ENCODE results near the gene IRS1.

Gene IRS1

GRCh38 chr2:226767056-226767813 lies 32.4 kb downstream of the IRS1 start:
- H3K27me3 ChIP-seq (ENCODE audit: control insufficient read depth in 1 of 2, insufficient read depth in 2 of 2, low read length in 2 of 2), result no peaks in the 10 kb centered on the region
- H3K36me3 ChIP-seq (ENCODE audit: insufficient read depth, low read length), result no peaks in the 10 kb centered on the region
- no peaks in the 10 kb centered on the region for H3K9me3 ChIP-seq (ENCODE audit: low read length)
- H3K27ac ChIP-seq (ENCODE audit: low read depth, low read length), result no peak overlapping the region
- H3K4me1 ChIP-seq (ENCODE audit: insufficient read depth, low read length), result peaks cover 47% of the 10 kb centered on the region
- no peak overlapping the region for H3K9ac ChIP-seq (ENCODE audit: low read length)
- H3K4me3 ChIP-seq (ENCODE audit: low read depth in 1 of 2, low read length in 2 of 2), result no peak overlapping the region

- no peak overlapping the region for H3K4me3 ChIP-seq (ENCODE audit: low read depth in 1 of 2, low read length in 2 of 2)
- no peaks in the 10 kb centered on the region for H3K27me3 ChIP-seq (ENCODE audit: control insufficient read depth in 1 of 2, insufficient read depth in 2 of 2, low read length in 2 of 2)
- no peaks in the 10 kb centered on the region for H3K9me3 ChIP-seq (ENCODE audit: low read length)
- no peaks in the 10 kb centered on the region for H3K36me3 ChIP-seq (ENCODE audit: insufficient read depth, low read length)
- no peak overlapping the region for H3K27ac ChIP-seq (ENCODE audit: low read depth, low read length)
- no peak overlapping the region for H3K9ac ChIP-seq (ENCODE audit: low read length)
- peaks cover 44% of the 10 kb centered on the region for H3K4me1 ChIP-seq (ENCODE audit: insufficient read depth, low read length)
Observed at GRCh38 chr2:226766352-226767055, 33.1 kb downstream of the IRS1 start.

GRCh38 chr2:226763320-226763719 lies 36.3 kb downstream of the IRS1 start:
- no peaks in the 10 kb centered on the region for H3K36me3 ChIP-seq (ENCODE audit: insufficient read depth, low read length)
- no peaks in the 10 kb centered on the region for H3K9me3 ChIP-seq (ENCODE audit: low read length)
- no peaks in the 10 kb centered on the region for H3K27me3 ChIP-seq (ENCODE audit: control insufficient read depth in 1 of 2, insufficient read depth in 2 of 2, low read length in 2 of 2)
- no peak overlapping the region for H3K4me3 ChIP-seq (ENCODE audit: low read depth in 1 of 2, low read length in 2 of 2)
- H3K27ac ChIP-seq (ENCODE audit: low read depth, low read length), result no peak overlapping the region
- H3K9ac ChIP-seq (ENCODE audit: low read length), result no peak overlapping the region
- peaks cover 60% of the 10 kb centered on the region for H3K4me1 ChIP-seq (ENCODE audit: insufficient read depth, low read length)

GRCh38 chr2:226761195-226761583 lies 38.4 kb downstream of the IRS1 start:
- H3K36me3 ChIP-seq (ENCODE audit: insufficient read depth, low read length), result no peaks in the 10 kb centered on the region
- H3K9ac ChIP-seq (ENCODE audit: low read length), result no peak overlapping the region
- no peak overlapping the region for H3K27ac ChIP-seq (ENCODE audit: low read depth, low read length)
- no peak overlapping the region for H3K4me3 ChIP-seq (ENCODE audit: low read depth in 1 of 2, low read length in 2 of 2)
- no peaks in the 10 kb centered on the region for H3K9me3 ChIP-seq (ENCODE audit: low read length)
- H3K4me1 ChIP-seq (ENCODE audit: insufficient read depth, low read length), result peaks cover 48% of the 10 kb centered on the region
- H3K27me3 ChIP-seq (ENCODE audit: control insufficient read depth in 1 of 2, insufficient read depth in 2 of 2, low read length in 2 of 2), result no peaks in the 10 kb centered on the region

- Histone ChIP-seq H3K4me1 (ENCODE audit: insufficient read depth, low read length) (peaks cover 54% of the 10 kb centered on the region), H3K36me3 (ENCODE audit: insufficient read depth, low read length) (no peaks in the 10 kb centered on the region), H3K27ac (ENCODE audit: low read depth, low read length) (no peak overlapping the region), H3K27me3 (ENCODE audit: control insufficient read depth in 1 of 2, insufficient read depth in 2 of 2, low read length in 2 of 2) (no peaks in the 10 kb centered on the region), H3K4me3 (ENCODE audit: low read depth in 1 of 2, low read length in 2 of 2) (no peak overlapping the region), H3K9me3 (ENCODE audit: low read length) (no peaks in the 10 kb centered on the region), H3K9ac (ENCODE audit: low read length) (no peak overlapping the region)
Observed at GRCh38 chr2:226760412-226761194, 39.0 kb downstream of the IRS1 start.

GRCh38 chr2:226759768-226760167 lies 39.9 kb downstream of the IRS1 start:
- Histone ChIP-seq H3K4me3 (ENCODE audit: low read depth in 1 of 2, low read length in 2 of 2) (no peak overlapping the region), H3K4me1 (ENCODE audit: insufficient read depth, low read length) (peaks cover 63% of the 10 kb centered on the region), H3K27me3 (ENCODE audit: control insufficient read depth in 1 of 2, insufficient read depth in 2 of 2, low read length in 2 of 2) (no peaks in the 10 kb centered on the region), H3K27ac (ENCODE audit: low read depth, low read length) (no peak overlapping the region), H3K9me3 (ENCODE audit: low read length) (no peaks in the 10 kb centered on the region), H3K36me3 (ENCODE audit: insufficient read depth, low read length) (no peaks in the 10 kb centered on the region), H3K9ac (ENCODE audit: low read length) (no peak overlapping the region)

GRCh38 chr2:226758921-226759640 lies 40.5 kb downstream of the IRS1 start:
- H3K4me1 ChIP-seq (ENCODE audit: insufficient read depth, low read length), result peaks cover 69% of the 10 kb centered on the region

GRCh38 chr2:226756131-226756530 lies 43.5 kb downstream of the IRS1 start:
- no peak overlapping the region for H3K27ac ChIP-seq (ENCODE audit: low read depth, low read length)
- H3K27me3 ChIP-seq (ENCODE audit: control insufficient read depth in 1 of 2, insufficient read depth in 2 of 2, low read length in 2 of 2), result no peaks in the 10 kb centered on the region
- no peaks in the 10 kb centered on the region for H3K9me3 ChIP-seq (ENCODE audit: low read length)
- H3K36me3 ChIP-seq (ENCODE audit: insufficient read depth, low read length), result no peaks in the 10 kb centered on the region
- peaks cover 70% of the 10 kb centered on the region for H3K4me1 ChIP-seq (ENCODE audit: insufficient read depth, low read length)
- no peak overlapping the region for H3K4me3 ChIP-seq (ENCODE audit: low read depth in 1 of 2, low read length in 2 of 2)
- no peak overlapping the region for H3K9ac ChIP-seq (ENCODE audit: low read length)

More at GRCh38 chr2:226758921-226759640, 40.5 kb downstream of the IRS1 start:
- Histone ChIP-seq H3K9me3 (ENCODE audit: low read length) (no peaks in the 10 kb centered on the region), H3K9ac (ENCODE audit: low read length) (no peak overlapping the region), H3K27ac (ENCODE audit: low read depth, low read length) (peak overlapping the region; percentile 12), H3K4me3 (ENCODE audit: low read depth in 1 of 2, low read length in 2 of 2) (no peak overlapping the region), H3K36me3 (ENCODE audit: insufficient read depth, low read length) (no peaks in the 10 kb centered on the region), H3K27me3 (ENCODE audit: control insufficient read depth in 1 of 2, insufficient read depth in 2 of 2, low read length in 2 of 2) (no peaks in the 10 kb centered on the region)

- Histone ChIP-seq H3K36me3 (ENCODE audit: insufficient read depth, low read length) (no peaks in the 10 kb centered on the region), H3K4me3 (ENCODE audit: low read depth in 1 of 2, low read length in 2 of 2) (no peak overlapping the region), H3K4me1 (ENCODE audit: insufficient read depth, low read length) (peaks cover 65% of the 10 kb centered on the region), H3K9me3 (ENCODE audit: low read length) (no peaks in the 10 kb centered on the region), H3K27ac (ENCODE audit: low read depth, low read length) (peak overlapping the region; percentile 59), H3K27me3 (ENCODE audit: control insufficient read depth in 1 of 2, insufficient read depth in 2 of 2, low read length in 2 of 2) (no peaks in the 10 kb centered on the region), H3K9ac (ENCODE audit: low read length) (no peak overlapping the region)
Observed at GRCh38 chr2:226755631-226756030, 44.0 kb downstream of the IRS1 start.

GRCh38 chr2:226754821-226755604 lies 44.6 kb downstream of the IRS1 start:
- no peaks in the 10 kb centered on the region for H3K9me3 ChIP-seq (ENCODE audit: low read length)
- no peak overlapping the region for H3K4me3 ChIP-seq (ENCODE audit: low read depth in 1 of 2, low read length in 2 of 2)
- H3K4me1 ChIP-seq (ENCODE audit: insufficient read depth, low read length), result peaks cover 59% of the 10 kb centered on the region
- H3K27me3 ChIP-seq (ENCODE audit: control insufficient read depth in 1 of 2, insufficient read depth in 2 of 2, low read length in 2 of 2), result no peaks in the 10 kb centered on the region
- no peak overlapping the region for H3K9ac ChIP-seq (ENCODE audit: low read length)
- no peaks in the 10 kb centered on the region for H3K36me3 ChIP-seq (ENCODE audit: insufficient read depth, low read length)
- peak overlapping the region; percentile 59 for H3K27ac ChIP-seq (ENCODE audit: low read depth, low read length)

Measured in muscle layer of colon (tissue), 2 donors.